HCT116 (cell line): ENCODE results near the gene AMPD3. TPM values are rescaled to one million over a fixed set of nuclear protein-coding genes. Genes with fewer than 3 reads are reported as not detected.

Experiments used
- ATAC-seq: fragments of 200-7000 bp; cut with Tn5 transposase; 2 replicates; pipeline ENCODE4 v1.9.1; 2020; ENCODE audit warnings: mild to moderate bottlenecking, moderate library complexity
- BruUV-seq: library from RNA; stranded (reverse); fragments of 400-500 nt; replicated peaks from 2 replicates; lab custom pipeline; 2021; lab: Mats Ljungman, UMichigan
- CTCF ChIA-PET: fragments of 300-600 bp; sonication (Branson Sonifier 250); formaldehyde crosslinking; loops from one replicate; lab custom pipeline; 2021; ENCODE audit warnings: antibody characterized with exemption; lab: Charles Lee
- POLR2A ChIA-PET: fragments of 300-600, 350-600 bp; sonication (Branson Sonifier 250); formaldehyde crosslinking; loops from one replicate; lab custom pipeline; 2021; ENCODE audit warnings: antibody characterized with exemption; lab: Charles Lee
- RAD21 ChIA-PET, 2 experiments: fragments of 300-600 bp; sonication (Branson Sonifier 250); formaldehyde crosslinking; loops; one replicate each; lab custom pipeline; 2023; ENCODE audit warnings: low total read pairs in 2 of 2; ENCODE audit not compliant: uncharacterized antibody in 2 of 2, unreplicated experiment in 2 of 2, low non-redundant PET in 1 of 2; lab: Charles Lee
- DNase-seq: peaks from one replicate; pipeline ENCODE4 v3.0.0-alpha.2; 2010; ENCODE audit warnings: low read depth, low spot score
- H2AFZ ChIP-seq: fragments of 200-600 bp; shearing (Covaris generic), sonication (generic); 2 replicates; pipeline ENCODE4 v1.6.1; 2017; ENCODE audit warnings: low read depth, mixed run types, mixed read lengths, antibody characterized with exemption, low read length; ENCODE audit not compliant: poor library complexity, severe bottlenecking
- H3K27ac ChIP-seq: 2 replicates; pipeline ENCODE4 v1.5.1; 2012; ENCODE audit warnings: low read depth, low read length
- H3K27me3 ChIP-seq: fragments of 200-600 bp; sonication (generic); 2 replicates; pipeline ENCODE4 v1.6.1; 2016; ENCODE audit warnings: mixed run types, low read length, mixed read lengths; ENCODE audit not compliant: insufficient read depth
- H3K36me3 ChIP-seq, 2 experiments: fragments of 200-500 bp in 1 of 2; fragments of 200-600 bp in 1 of 2; sonication (Bioruptor generic) in 1 of 2; sonication (generic) in 1 of 2; 2 replicates each; pipeline versions ENCODE4 v1.5.1 to v1.6.1; 2014 to 2016; ENCODE audit warnings: low read length in 2 of 2, inconsistent platforms in 1 of 2, mixed read lengths in 1 of 2, mixed run types in 1 of 2; ENCODE audit not compliant: insufficient read depth in 2 of 2, control insufficient read depth in 1 of 2
- H3K4me1 ChIP-seq, 2 experiments: fragments of 200-600 bp in 1 of 2; sonication (generic) in 1 of 2; 2 replicates each; pipeline versions ENCODE4 v1.5.1 to v1.6.1; 2012 to 2017; ENCODE audit warnings: low read length in 2 of 2, inconsistent platforms in 1 of 2, mild to moderate bottlenecking in 1 of 2, mixed read lengths in 1 of 2, mixed run types in 1 of 2, moderate library complexity in 1 of 2; ENCODE audit not compliant: insufficient read depth in 2 of 2, control insufficient read depth in 1 of 2
- H3K4me2 ChIP-seq: fragments of 200-600 bp; sonication (generic); 2 replicates; pipeline ENCODE4 v1.6.1; 2017; ENCODE audit warnings: mixed run types, low read length, mixed read lengths
- H3K4me3 ChIP-seq, 2 experiments: fragments of 200-600 bp in 1 of 2; sonication (generic) in 1 of 2; replicated peaks in 1 of 2; 2 replicates each; pipeline ENCODE4 v1.5.1; 2011 to 2016; ENCODE audit warnings: low read length in 2 of 2, control low read depth in 1 of 2, low read depth in 1 of 2, mild to moderate bottlenecking in 1 of 2, mixed read lengths in 1 of 2, mixed run types in 1 of 2
- H3K79me2 ChIP-seq: fragments of 200-600 bp; sonication (generic); 2 replicates; pipeline ENCODE4 v1.6.1; 2017; ENCODE audit warnings: mild to moderate bottlenecking, mixed run types, low read length, moderate library complexity, mixed read lengths; ENCODE audit not compliant: insufficient read depth
- H3K9ac ChIP-seq: fragments of 200-600 bp; sonication (generic); 2 replicates; pipeline ENCODE4 v1.6.1; 2016; ENCODE audit warnings: low read length, mixed read lengths
- H3K9me2 ChIP-seq: fragments of 200-600 bp; sonication (generic), shearing (Covaris generic); 2 replicates; pipeline ENCODE4 v1.6.1; 2017; ENCODE audit warnings: mixed run types, mild to moderate bottlenecking, moderate library complexity; ENCODE audit not compliant: insufficient read depth
- H3K9me3 ChIP-seq, 2 experiments: fragments of 200-500 bp in 1 of 2; fragments of 200-600 bp in 1 of 2; sonication (Bioruptor generic) in 1 of 2; sonication (generic) in 1 of 2; 2 replicates each; pipeline ENCODE4 v1.6.1; 2014 to 2017; ENCODE audit warnings: low read length in 2 of 2, mixed read lengths in 2 of 2, inconsistent platforms in 1 of 2, low read depth in 1 of 2, mild to moderate bottlenecking in 1 of 2, mixed run types in 1 of 2, moderate library complexity in 1 of 2; ENCODE audit not compliant: control insufficient read depth in 1 of 2, insufficient read depth in 1 of 2
- H4K20me1 ChIP-seq: fragments of 200-600 bp; sonication (generic), shearing (Covaris generic); 2 replicates; pipeline ENCODE4 v1.6.1; 2017; ENCODE audit warnings: mixed run types, mild to moderate bottlenecking, moderate library complexity; ENCODE audit not compliant: insufficient read depth
- CBX3 ChIP-seq: IDR thresholded peaks from 2 replicates; pipeline ENCODE4 v1.6.1; 2012; ENCODE audit warnings: low read depth
- CEBPB ChIP-seq: IDR thresholded peaks from 2 replicates; pipeline ENCODE4 v1.6.1; 2012; ENCODE audit warnings: low read depth
- CTCF ChIP-seq, 3 experiments: fragments of 200-600 bp in 1 of 3; sonication (generic) in 1 of 3; IDR thresholded peaks in 2 of 3; conservative IDR thresholded peaks in 1 of 3; 2 replicates each; pipeline ENCODE4 v1.5.1; 2012 to 2017; ENCODE audit warnings: low read depth in 2 of 3, low read length in 2 of 3, antibody characterized with exemption in 1 of 3, borderline replicate concordance in 1 of 3, control low read depth in 1 of 3, mild to moderate bottlenecking in 1 of 3, mixed read lengths in 1 of 3, mixed run types in 1 of 3, moderate library complexity in 1 of 3; ENCODE audit not compliant: insufficient read depth in 1 of 3
- EGR1 ChIP-seq: IDR thresholded peaks from 2 replicates; pipeline ENCODE4 v1.6.1; 2012; ENCODE audit warnings: low read depth
- EZH2 ChIP-seq: fragments of 200-600 bp; sonication (generic); IDR thresholded peaks from 2 replicates; pipeline ENCODE4 v1.6.1; 2017; ENCODE audit warnings: antibody characterized with exemption, mixed run types
- MAX ChIP-seq: IDR thresholded peaks from 2 replicates; pipeline ENCODE4 v1.6.1; 2012
- POLR2AphosphoS5 ChIP-seq: IDR thresholded peaks from 2 replicates; pipeline ENCODE4 v1.6.1; 2011; ENCODE audit warnings: mild to moderate bottlenecking, low read depth, low read length, moderate library complexity
- SRF ChIP-seq: IDR thresholded peaks from 2 replicates; pipeline ENCODE4 v1.6.1; 2012; ENCODE audit warnings: low read depth
- TCF7L2 ChIP-seq: IDR thresholded peaks from 2 replicates; pipeline ENCODE4 v1.7.0; 2011; ENCODE audit warnings: borderline replicate concordance, inconsistent platforms; ENCODE audit not compliant: insufficient read depth, insufficient read length; ENCODE audit errors: extremely low read depth
- ZFX ChIP-seq: fragments of 450-650 bp; IDR thresholded peaks from 2 replicates; pipeline ENCODE4 v1.6.1; 2017
- ZNF274 ChIP-seq: fragments of 200-500 bp; sonication (Bioruptor generic); IDR thresholded peaks from 2 replicates; pipeline ENCODE4 v1.6.1; 2014; ENCODE audit warnings: mild to moderate bottlenecking, low read depth, low read length, inconsistent platforms
- intact Hi-C: fragments of 100-400 bp; cut with micrococcal nuclease; formaldehyde crosslinking; loops from 2 replicates; pipeline ENCODE4 v1.10.0; 2022
- total RNA-seq: library from RNA; stranded (reverse); gene quantifications from one replicate; pipeline ENCODE4 v1.2.1, GENCODE V29; 2021; ENCODE audit not compliant: unreplicated experiment

The AMPD3 gene
- total RNA-seq, 1 experiment from 2014 or later = 25.9 TPM

DNA sequence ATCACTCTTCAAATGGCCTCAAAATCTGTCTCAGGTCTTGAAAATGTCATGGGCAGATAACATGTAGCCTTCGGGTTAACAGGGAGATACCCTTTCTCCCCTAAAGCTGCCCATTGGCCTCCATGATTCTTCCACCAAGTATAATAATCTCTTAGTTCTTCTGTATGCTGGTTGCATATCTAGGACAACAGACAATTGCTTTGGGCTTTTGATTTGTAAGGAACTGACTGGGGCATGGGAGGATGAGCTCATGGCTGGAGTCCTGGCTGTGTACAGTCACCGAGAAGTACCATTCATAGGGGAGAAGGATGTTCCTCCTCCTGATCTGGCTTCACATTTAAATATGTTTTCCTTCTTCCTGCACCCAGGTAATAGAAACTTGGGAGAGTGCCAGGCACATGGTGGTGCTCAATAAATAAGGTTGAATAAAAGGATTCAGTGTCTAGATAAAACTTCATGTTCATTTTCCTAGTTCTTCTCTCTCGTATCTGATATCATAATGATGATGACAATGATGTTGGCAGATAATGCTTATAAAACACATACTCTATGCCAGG lies 2.8 kb upstream of the AMPD3 start:
- peaks cover 36 to 68% of the 10 kb centered on the region in 2 experiments for H3K4me1 ChIP-seq
- ChIA-PET POLR2A (interaction anchor here (1.3 kb wide), 1 partner anchor 34 kb away, joined by 3 read pairs; no protein-coding TSS in a partner anchor), CTCF (interaction anchor here (0.8 to 5.1 kb wide), 2 partner anchors 46 to 86 kb away, joined by 3 to 24 read pairs; no protein-coding TSS in a partner anchor), RAD21 (interaction anchor here in 1 of 2 experiments (1.0 kb wide), 1 partner anchor 46 kb away, joined by 3 read pairs; no protein-coding TSS in a partner anchor)
- no peaks in the 10 kb centered on the region for H4K20me1 ChIP-seq
- H3K27ac ChIP-seq = no peak overlapping the region
- no peak for TF ChIP-seq ZNF274
- no peak for TF ChIP-seq EGR1
- no peak for TF ChIP-seq CTCF (IDR thresholded peaks at IDR 0.05 in 2 of 3, conservative IDR thresholded peaks at IDR 0.05 in 1 of 3; ENCODE audit: borderline replicate concordance in 1 of 3, insufficient read depth in 1 of 3, low read depth in 2 of 3, low read length in 2 of 3)
- TF ChIP-seq EZH2 = no peak
- TF ChIP-seq CEBPB = no peak
- no peaks in the 10 kb centered on the region for H3K9me3 ChIP-seq
- H3K36me3 ChIP-seq = no peaks in the 10 kb centered on the region
- no peak overlapping the region for H3K4me3 ChIP-seq
- no peak for ATAC-seq
- no peaks in the 10 kb centered on the region for H3K27me3 ChIP-seq
- peaks cover 19% of the 10 kb centered on the region for H3K79me2 ChIP-seq
- DNase-seq = no peak
- H3K9me2 ChIP-seq = no peaks in the 10 kb centered on the region
- H2AFZ ChIP-seq = no peak overlapping the region
- intact Hi-C loops = loop anchor here (5.0 kb wide), 1 partner anchor 85 kb away; no protein-coding TSS in a partner anchor
- peak overlapping the region; percentile 81; the same call in 1 of the 2 replicates for H3K4me2 ChIP-seq
- H3K9ac ChIP-seq = no peak overlapping the region
- BruUV-seq = no TSS peak

DNA sequence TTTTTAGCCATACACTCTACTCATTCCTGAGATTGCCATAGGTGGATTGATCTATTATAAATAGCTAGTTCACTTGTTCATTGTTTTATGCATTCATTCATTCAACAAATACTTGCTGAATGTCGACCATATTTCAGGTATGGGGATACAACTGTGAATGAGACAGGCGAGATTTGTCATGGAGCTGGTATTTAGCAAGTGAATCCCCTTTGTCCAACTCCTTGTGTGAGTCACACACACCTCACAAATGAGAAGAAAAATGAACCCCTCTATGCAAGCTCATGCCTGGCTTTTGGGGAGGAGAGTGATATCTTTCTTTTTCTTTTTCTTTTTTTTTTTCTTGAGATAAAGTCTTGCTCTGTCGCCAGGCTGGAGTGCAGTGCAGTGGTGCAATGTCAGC lies 1.8 kb upstream of the AMPD3 start:
- TF ChIP-seq ZFX (no peak), POLR2AphosphoS5 (no peak), MAX (no peak), TCF7L2 (no peak), CBX3 (no peak), SRF (no peak)
- TF ChIP-seq, all 23 proteins: peak for 0
- Histone ChIP-seq H3K9me3 (no peaks in the 10 kb centered on the region), H3K79me2 (peaks cover 29% of the 10 kb centered on the region), H3K4me1 (peaks cover 36 to 71% of the 10 kb centered on the region in 2 experiments), H3K4me2 (peak overlapping the region; percentile 2; the same call in 1 of the 2 replicates), H3K27me3 (no peaks in the 10 kb centered on the region), H3K9ac (no peak overlapping the region), H3K36me3 (no peaks in the 10 kb centered on the region), H2AFZ (no peak overlapping the region), H3K27ac (no peak overlapping the region), H4K20me1 (no peaks in the 10 kb centered on the region), H3K4me3 (no peak overlapping the region), H3K9me2 (no peaks in the 10 kb centered on the region)
- DNase-seq (no peak), ATAC-seq (no peak)
- ChIA-PET CTCF (interaction anchor here (5.1 kb wide), 1 partner anchor 47 kb away, joined by 24 read pairs; no protein-coding TSS in a partner anchor), RAD21 (interaction anchor here in 1 of 2 experiments (0.6 kb wide), 1 partner anchor 194 kb away, joined by 4 read pairs; no protein-coding TSS in a partner anchor), POLR2A (no interaction called here)
- intact Hi-C loops = loop anchor here (5.0 kb wide), 1 partner anchor 86 kb away; no protein-coding TSS in a partner anchor
- no TSS peak for BruUV-seq
